Esophagus muscularis mucosa (tissue), 4 donors: ENCODE data around the gene UBAP1. TPM values are rescaled to one million over a fixed set of nuclear protein-coding genes. Genes with fewer than 3 reads are reported as not detected.
"Not testable (repeated sequence)": the region's sequence is repeated elsewhere in the genome, so short reads cannot be mapped to it uniquely, and the experiment has no call there.

Experiments
- DNase-seq: peaks from one replicate; pipeline ENCODE4 v3.0.0-alpha.2; 2017; ENCODE audit errors: extremely low spot score
- H3K27ac ChIP-seq, 4 donors: fragments of 200-600 bp; sonication (generic); replicated peaks in 1 of 4; 1 replicate in 3 of 4; 2 replicates in 1 of 4; pipeline ENCODE4 v1.5.1; 2016 to 2019; ENCODE audit warnings: mild to moderate bottlenecking in 1 of 4
- H3K27me3 ChIP-seq, 4 donors: fragments of 200-600 bp; sonication (generic); one replicate each; pipeline versions ENCODE4 v1.5.1 to v1.6.0; 2016 to 2019
- H3K36me3 ChIP-seq, 4 donors: fragments of 200-600 bp; sonication (generic); one replicate each; pipeline ENCODE4 v1.5.1; 2016 to 2019
- H3K4me1 ChIP-seq, 4 donors: fragments of 200-600 bp; sonication (generic); one replicate each; pipeline ENCODE4 v1.5.1; 2016 to 2019
- H3K4me3 ChIP-seq, 4 donors: fragments of 200-600 bp; sonication (generic); 1 replicate in 2 of 4; 2 replicates in 2 of 4; pipeline ENCODE4 v1.5.1; 2016 to 2019; ENCODE audit warnings: mild to moderate bottlenecking in 4 of 4, moderate library complexity in 1 of 4
- H3K9me3 ChIP-seq, 4 donors: fragments of 200-600 bp; sonication (generic); 1 replicate in 3 of 4; 2 replicates in 1 of 4; pipeline ENCODE4 v1.5.1; 2016 to 2019
- CTCF ChIP-seq, 3 experiments: fragments of 200-600 bp in 2 of 3; fragments of 450-650 bp in 1 of 3; sonication (generic) in 2 of 3; IDR thresholded peaks; one replicate each; pipeline ENCODE4 v1.5.1; 2017 to 2019; ENCODE audit warnings: antibody characterized with exemption in 3 of 3, mild to moderate bottlenecking in 2 of 3, moderate library complexity in 1 of 3
- EP300 ChIP-seq: sonication (generic); formaldehyde crosslinking; IDR thresholded peaks from one replicate; pipeline ENCODE4 v1.6.1; 2017; ENCODE audit warnings: antibody characterized with exemption
- POLR2A ChIP-seq: fragments of 450-650 bp; IDR thresholded peaks from one replicate; pipeline ENCODE4 v1.6.1; 2017; ENCODE audit warnings: antibody characterized with exemption, moderate library complexity, mild to moderate bottlenecking, low read depth
- POLR2AphosphoS5 ChIP-seq, 2 donors: sonication (generic); formaldehyde crosslinking; IDR thresholded peaks; one replicate each; pipeline ENCODE4 v1.6.1; 2017; ENCODE audit warnings: antibody characterized with exemption in 2 of 2
- WGBS: methylation state at CpG from one replicate; pipeline ENCODE4 v1.1.5; 2018; 5-methylcytosine and 5-hydroxymethylcytosine counted together
- intact Hi-C: fragments of 100-400 bp; cut with DNase I; formaldehyde crosslinking; loops from one replicate; pipeline ENCODE4 v1.15.1; 2023
- total RNA-seq, 4 donors: library from RNA; depleted of rRNA; stranded (reverse); fragments of >200 nt; gene quantifications; one replicate each; pipeline versions ENCODE4 v1.1.0 to v1.2.1, GENCODE V29; 2016

The UBAP1 gene
- total RNA-seq, 4 donors from 2014 or later: 54.0 to 84.3 (median 72.6) TPM

- DNase-seq: no peak
- intact Hi-C loops: no loop called here
- Histone ChIP-seq H3K4me3 (no peak overlapping the region), H3K36me3 (peaks cover 0 to 12% (median 0%) of the 10 kb centered on the region in 4 donors), H3K27me3 (no peaks in the 10 kb centered on the region), H3K9me3 (no peaks in the 10 kb centered on the region), H3K4me1 (peaks cover 4 to 20% (median 11%) of the 10 kb centered on the region in 4 donors), H3K27ac (no peak overlapping the region)
- 96% methylated on average over 8 of the region's 8 CpGs for WGBS
- TF ChIP-seq POLR2A: no peak
- TF ChIP-seq CTCF (IDR thresholded peaks at IDR 0.05): no peak
- no peak for TF ChIP-seq EP300
- TF ChIP-seq POLR2AphosphoS5 (IDR thresholded peaks at IDR 0.05): no peak
Measured at GRCh38 chr9:34220218-34220617, 41.4 kb downstream of the UBAP1 start.

- WGBS: 89% methylated on average over 12 of the region's 12 CpGs
- no peak overlapping the region for H3K27ac ChIP-seq
Measured at GRCh38 chr9:34224349-34224748, 45.5 kb downstream of the UBAP1 start.

GRCh38 chr9:34226144-34226760 is 47.4 kb downstream of the UBAP1 start:
- H3K27me3 ChIP-seq, DNase-seq, H3K27ac ChIP-seq, H3K9me3 ChIP-seq, intact Hi-C loops, H3K4me3 ChIP-seq: not testable (repeated sequence)
- peaks cover 0 to 12% (median 0%) of the 10 kb centered on the region in 4 donors for H3K36me3 ChIP-seq
- 96% methylated on average over 9 of the region's 9 CpGs for WGBS
- H3K4me1 ChIP-seq: peaks cover 0 to 17% (median 5%) of the 10 kb centered on the region in 4 donors

More at GRCh38 chr9:34224349-34224748, 45.5 kb downstream of the UBAP1 start:
- H3K4me3 ChIP-seq: no peak overlapping the region
- H3K4me1 ChIP-seq: peaks cover 0 to 17% (median 5%) of the 10 kb centered on the region in 4 donors
- no peak for DNase-seq
- peaks cover 0 to 12% (median 0%) of the 10 kb centered on the region in 4 donors for H3K36me3 ChIP-seq
- intact Hi-C loops: no loop called here
- no peaks in the 10 kb centered on the region for H3K27me3 ChIP-seq
- no peaks in the 10 kb centered on the region for H3K9me3 ChIP-seq
- TF ChIP-seq EP300 (no peak), POLR2AphosphoS5 (IDR thresholded peaks at IDR 0.05) (no peak), POLR2A (no peak), CTCF (IDR thresholded peaks at IDR 0.05) (no peak)

GRCh38 chr9:34227445-34227844 is 48.6 kb downstream of the UBAP1 start:
- 69% methylated on average over 2 of the region's 2 CpGs for WGBS
- no peaks in the 10 kb centered on the region for H3K9me3 ChIP-seq
- intact Hi-C loops: no loop called here

GRCh38 chr9:34230556-34230955 is 51.7 kb downstream of the UBAP1 start:
- no peak overlapping the region for H3K27ac ChIP-seq
- H3K9me3 ChIP-seq: no peaks in the 10 kb centered on the region
- intact Hi-C loops: no loop called here
- 91% methylated on average over 4 of the region's 4 CpGs for WGBS
- H3K36me3 ChIP-seq: peaks cover 1 to 14% (median 9%) of the 10 kb centered on the region in 4 donors
- DNase-seq: no peak
- peaks cover 0 to 18% (median 15%) of the 10 kb centered on the region in 4 donors for H3K4me1 ChIP-seq
- H3K27me3 ChIP-seq: no peaks in the 10 kb centered on the region
- TF ChIP-seq POLR2A (no peak), CTCF (IDR thresholded peaks at IDR 0.05) (no peak), POLR2AphosphoS5 (IDR thresholded peaks at IDR 0.05) (no peak)
- H3K4me3 ChIP-seq: no peak overlapping the region

More at GRCh38 chr9:34227445-34227844, 48.6 kb downstream of the UBAP1 start:
- Histone ChIP-seq H3K4me1 (peaks cover 0 to 10% (median 4%) of the 10 kb centered on the region in 4 donors), H3K36me3 (peaks cover 0 to 7% (median 0%) of the 10 kb centered on the region in 4 donors), H3K27ac (no peak overlapping the region), H3K27me3 (no peaks in the 10 kb centered on the region), H3K4me3 (no peak overlapping the region)
- no peak for DNase-seq
- TF ChIP-seq CTCF (IDR thresholded peaks at IDR 0.05): no peak
- TF ChIP-seq POLR2AphosphoS5 (IDR thresholded peaks at IDR 0.05): no peak
- no peak for TF ChIP-seq POLR2A
